WTC11 (cell line): Measurements from ENCODE around the gene ZBTB7B. TPM values are rescaled to one million over a fixed set of nuclear protein-coding genes. Genes with fewer than 3 reads are reported as not detected.

Experiments used
- ATF3 ChIP-seq: sonication (generic); formaldehyde crosslinking; conservative IDR thresholded peaks from 2 replicates; pipeline ENCODE4 v1.8.1; 2022; ENCODE audit warnings: mild to moderate bottlenecking, missing genetic modification reagents
- CTCF ChIP-seq: fragments of 200-600 bp; IDR thresholded peaks from 2 replicates; pipeline ENCODE4 v1.8.0; 2022; ENCODE audit warnings: antibody characterized with exemption
- NFYB ChIP-seq: sonication (generic); formaldehyde crosslinking; conservative IDR thresholded peaks from 2 replicates; pipeline ENCODE4 v1.8.0; 2022; ENCODE audit warnings: low read depth, missing genetic modification reagents
- PREB ChIP-seq: sonication (generic); formaldehyde crosslinking; IDR thresholded peaks from 2 replicates; pipeline ENCODE4 v1.8.1; 2022; ENCODE audit warnings: mild to moderate bottlenecking, missing genetic modification reagents, moderate library complexity, borderline replicate concordance
- PRRX2 ChIP-seq: fragments of 250-450 bp; sonication (Bioruptor Pico); IDR thresholded peaks from 2 replicates; pipeline ENCODE4 v1.8.0; 2021; ENCODE audit warnings: mild to moderate bottlenecking
- RELA ChIP-seq: sonication (generic); formaldehyde crosslinking; IDR thresholded peaks from 2 replicates; pipeline ENCODE4 v1.8.1; 2022; ENCODE audit warnings: missing genetic modification reagents, mild to moderate bottlenecking, borderline replicate concordance
- RORB ChIP-seq: fragments of 250-450 bp; sonication (Bioruptor Pico); IDR thresholded peaks from 2 replicates; pipeline ENCODE4 v1.9.0; 2021; ENCODE audit warnings: mild to moderate bottlenecking
- SMAD4 ChIP-seq: sonication (generic); formaldehyde crosslinking; IDR thresholded peaks from 2 replicates; pipeline ENCODE4 v1.8.0; 2022; ENCODE audit warnings: mild to moderate bottlenecking, missing genetic modification reagents
- TEAD1 ChIP-seq: sonication (generic); formaldehyde crosslinking; IDR thresholded peaks from 2 replicates; pipeline ENCODE4 v1.8.0; 2022; ENCODE audit warnings: mild to moderate bottlenecking, missing genetic modification reagents
- ZNF263 ChIP-seq: sonication (generic); formaldehyde crosslinking; IDR thresholded peaks from 2 replicates; pipeline ENCODE4 v1.8.1; 2022; ENCODE audit warnings: low read depth, mild to moderate bottlenecking, moderate library complexity, missing genetic modification reagents
- ZNF317 ChIP-seq: sonication (generic); formaldehyde crosslinking; IDR thresholded peaks from 2 replicates; pipeline ENCODE4 v1.8.1; 2023; ENCODE audit warnings: low read depth, mild to moderate bottlenecking, moderate library complexity, missing genetic modification reagents, borderline replicate concordance
- total RNA-seq: library from RNA; stranded (reverse); gene quantifications from 3 replicates; pipeline ENCODE4 v1.2.3, GENCODE V29; 2021
- TF ChIP-seq, protein P1 (sequence below): fragments of 250-450 bp; sonication (Bioruptor Pico); IDR thresholded peaks from 2 replicates; pipeline ENCODE4 v1.9.0; 2021; ENCODE audit warnings: mild to moderate bottlenecking, borderline replicate concordance
- TF ChIP-seq, protein P2 (sequence below): sonication (generic); formaldehyde crosslinking; conservative IDR thresholded peaks from 2 replicates; pipeline ENCODE4 v1.8.1; 2023; ENCODE audit warnings: mild to moderate bottlenecking, low read depth, missing genetic modification reagents, moderate library complexity
- TF ChIP-seq, protein P3 (sequence below): sonication (generic); formaldehyde crosslinking; IDR thresholded peaks from 2 replicates; pipeline ENCODE4 v1.8.0; 2022; ENCODE audit warnings: mild to moderate bottlenecking, missing genetic modification reagents
- TF ChIP-seq, protein P4 (sequence below): sonication (generic); formaldehyde crosslinking; IDR thresholded peaks from 2 replicates; pipeline ENCODE4 v1.8.1; 2022; ENCODE audit warnings: missing genetic modification reagents, borderline replicate concordance

The ZBTB7B gene
- total RNA-seq, 1 experiment from 2014 or later, result 29.8 TPM

GRCh38 chr1:154999571-155000410 lies 2.8 kb upstream of the ZBTB7B start (continued):
- TF ChIP-seq, protein P1, sequence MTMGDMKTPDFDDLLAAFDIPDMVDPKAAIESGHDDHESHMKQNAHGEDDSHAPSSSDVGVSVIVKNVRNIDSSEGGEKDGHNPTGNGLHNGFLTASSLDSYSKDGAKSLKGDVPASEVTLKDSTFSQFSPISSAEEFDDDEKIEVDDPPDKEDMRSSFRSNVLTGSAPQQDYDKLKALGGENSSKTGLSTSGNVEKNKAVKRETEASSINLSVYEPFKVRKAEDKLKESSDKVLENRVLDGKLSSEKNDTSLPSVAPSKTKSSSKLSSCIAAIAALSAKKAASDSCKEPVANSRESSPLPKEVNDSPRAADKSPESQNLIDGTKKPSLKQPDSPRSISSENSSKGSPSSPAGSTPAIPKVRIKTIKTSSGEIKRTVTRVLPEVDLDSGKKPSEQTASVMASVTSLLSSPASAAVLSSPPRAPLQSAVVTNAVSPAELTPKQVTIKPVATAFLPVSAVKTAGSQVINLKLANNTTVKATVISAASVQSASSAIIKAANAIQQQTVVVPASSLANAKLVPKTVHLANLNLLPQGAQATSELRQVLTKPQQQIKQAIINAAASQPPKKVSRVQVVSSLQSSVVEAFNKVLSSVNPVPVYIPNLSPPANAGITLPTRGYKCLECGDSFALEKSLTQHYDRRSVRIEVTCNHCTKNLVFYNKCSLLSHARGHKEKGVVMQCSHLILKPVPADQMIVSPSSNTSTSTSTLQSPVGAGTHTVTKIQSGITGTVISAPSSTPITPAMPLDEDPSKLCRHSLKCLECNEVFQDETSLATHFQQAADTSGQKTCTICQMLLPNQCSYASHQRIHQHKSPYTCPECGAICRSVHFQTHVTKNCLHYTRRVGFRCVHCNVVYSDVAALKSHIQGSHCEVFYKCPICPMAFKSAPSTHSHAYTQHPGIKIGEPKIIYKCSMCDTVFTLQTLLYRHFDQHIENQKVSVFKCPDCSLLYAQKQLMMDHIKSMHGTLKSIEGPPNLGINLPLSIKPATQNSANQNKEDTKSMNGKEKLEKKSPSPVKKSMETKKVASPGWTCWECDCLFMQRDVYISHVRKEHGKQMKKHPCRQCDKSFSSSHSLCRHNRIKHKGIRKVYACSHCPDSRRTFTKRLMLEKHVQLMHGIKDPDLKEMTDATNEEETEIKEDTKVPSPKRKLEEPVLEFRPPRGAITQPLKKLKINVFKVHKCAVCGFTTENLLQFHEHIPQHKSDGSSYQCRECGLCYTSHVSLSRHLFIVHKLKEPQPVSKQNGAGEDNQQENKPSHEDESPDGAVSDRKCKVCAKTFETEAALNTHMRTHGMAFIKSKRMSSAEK (CRISPR knock-in tag), result no peak
- no peak for TF ChIP-seq TEAD1 (CRISPR knock-in tag)
- TF ChIP-seq, protein P2, sequence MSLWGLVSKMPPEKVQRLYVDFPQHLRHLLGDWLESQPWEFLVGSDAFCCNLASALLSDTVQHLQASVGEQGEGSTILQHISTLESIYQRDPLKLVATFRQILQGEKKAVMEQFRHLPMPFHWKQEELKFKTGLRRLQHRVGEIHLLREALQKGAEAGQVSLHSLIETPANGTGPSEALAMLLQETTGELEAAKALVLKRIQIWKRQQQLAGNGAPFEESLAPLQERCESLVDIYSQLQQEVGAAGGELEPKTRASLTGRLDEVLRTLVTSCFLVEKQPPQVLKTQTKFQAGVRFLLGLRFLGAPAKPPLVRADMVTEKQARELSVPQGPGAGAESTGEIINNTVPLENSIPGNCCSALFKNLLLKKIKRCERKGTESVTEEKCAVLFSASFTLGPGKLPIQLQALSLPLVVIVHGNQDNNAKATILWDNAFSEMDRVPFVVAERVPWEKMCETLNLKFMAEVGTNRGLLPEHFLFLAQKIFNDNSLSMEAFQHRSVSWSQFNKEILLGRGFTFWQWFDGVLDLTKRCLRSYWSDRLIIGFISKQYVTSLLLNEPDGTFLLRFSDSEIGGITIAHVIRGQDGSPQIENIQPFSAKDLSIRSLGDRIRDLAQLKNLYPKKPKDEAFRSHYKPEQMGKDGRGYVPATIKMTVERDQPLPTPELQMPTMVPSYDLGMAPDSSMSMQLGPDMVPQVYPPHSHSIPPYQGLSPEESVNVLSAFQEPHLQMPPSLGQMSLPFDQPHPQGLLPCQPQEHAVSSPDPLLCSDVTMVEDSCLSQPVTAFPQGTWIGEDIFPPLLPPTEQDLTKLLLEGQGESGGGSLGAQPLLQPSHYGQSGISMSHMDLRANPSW (CRISPR knock-in tag), result no peak
- TF ChIP-seq ZNF317 (CRISPR knock-in tag), result no peak
- TF ChIP-seq PRRX2 (CRISPR knock-in tag), result no peak
- TF ChIP-seq RORB, result no peak
- no peak for TF ChIP-seq NFYB (CRISPR knock-in tag)
- TF ChIP-seq, protein P3, sequence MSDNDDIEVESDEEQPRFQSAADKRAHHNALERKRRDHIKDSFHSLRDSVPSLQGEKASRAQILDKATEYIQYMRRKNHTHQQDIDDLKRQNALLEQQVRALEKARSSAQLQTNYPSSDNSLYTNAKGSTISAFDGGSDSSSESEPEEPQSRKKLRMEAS (CRISPR knock-in tag), result peak; percentile 87
- TF ChIP-seq CTCF, result no peak
- no peak for TF ChIP-seq ZNF263
- TF ChIP-seq, protein P4, sequence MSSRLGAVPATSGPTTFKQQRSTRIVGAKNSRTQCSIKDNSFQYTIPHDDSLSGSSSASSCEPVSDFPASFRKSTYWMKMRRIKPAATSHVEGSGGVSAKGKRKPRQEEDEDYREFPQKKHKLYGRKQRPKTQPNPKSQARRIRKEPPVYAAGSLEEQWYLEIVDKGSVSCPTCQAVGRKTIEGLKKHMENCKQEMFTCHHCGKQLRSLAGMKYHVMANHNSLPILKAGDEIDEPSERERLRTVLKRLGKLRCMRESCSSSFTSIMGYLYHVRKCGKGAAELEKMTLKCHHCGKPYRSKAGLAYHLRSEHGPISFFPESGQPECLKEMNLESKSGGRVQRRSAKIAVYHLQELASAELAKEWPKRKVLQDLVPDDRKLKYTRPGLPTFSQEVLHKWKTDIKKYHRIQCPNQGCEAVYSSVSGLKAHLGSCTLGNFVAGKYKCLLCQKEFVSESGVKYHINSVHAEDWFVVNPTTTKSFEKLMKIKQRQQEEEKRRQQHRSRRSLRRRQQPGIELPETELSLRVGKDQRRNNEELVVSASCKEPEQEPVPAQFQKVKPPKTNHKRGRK (CRISPR knock-in tag), result no peak
- no peak for TF ChIP-seq SMAD4
- no peak for TF ChIP-seq RELA
- no peak for TF ChIP-seq ATF3 (CRISPR knock-in tag)
- TF ChIP-seq PREB (CRISPR knock-in tag), result 0 out of 2 replicates have a peak, but pooled peaks have one; percentile 56
